SKM-1 (cell line): ENCODE measurements around the gene SLC6A6.
A peak's percentile ranks its signal among the peaks of the same experiment; 100 is the strongest.

Source experiments
- DNase-seq: peaks from one replicate; lab custom pipeline; 2025; ENCODE audit not compliant: unreplicated experiment; lab: John Stamatoyannopoulos, UW

Gene SLC6A6

GRCh38 chr3:14464521-14464920, 62.1 kb downstream of the SLC6A6 start:
- no peak for DNase-seq

- no peak for DNase-seq
Measured at GRCh38 chr3:14465425-14465824, 63.0 kb downstream of the SLC6A6 start.

GRCh38 chr3:14466179-14466903, 63.9 kb downstream of the SLC6A6 start:
- no peak for DNase-seq

GRCh38 chr3:14467814-14468620, 65.6 kb downstream of the SLC6A6 start:
- DNase-seq, result no peak

- no peak for DNase-seq
Measured at GRCh38 chr3:14468621-14468981, 66.2 kb downstream of the SLC6A6 start.

GRCh38 chr3:14470461-14470860, 68.1 kb downstream of the SLC6A6 start:
- DNase-seq, result no peak

- DNase-seq, result no peak
Measured at GRCh38 chr3:14471016-14471415, 68.6 kb downstream of the SLC6A6 start.

- no peak for DNase-seq
Measured at GRCh38 chr3:14471690-14472089, 69.3 kb downstream of the SLC6A6 start.

GRCh38 chr3:14472471-14473351, 70.3 kb downstream of the SLC6A6 start:
- no peak for DNase-seq

- DNase-seq, result no peak
Measured at GRCh38 chr3:14473411-14473891, 71.0 kb downstream of the SLC6A6 start.

GRCh38 chr3:14474363-14475081, 72.1 kb downstream of the SLC6A6 start:
- no peak for DNase-seq

- DNase-seq, result no peak
Measured at GRCh38 chr3:14475621-14476020, 73.2 kb downstream of the SLC6A6 start.

- no peak for DNase-seq
Measured at GRCh38 chr3:14476583-14477265, 74.3 kb downstream of the SLC6A6 start.

GRCh38 chr3:14477311-14477935, 75.0 kb downstream of the SLC6A6 start:
- no peak for DNase-seq

- no peak for DNase-seq
Measured at GRCh38 chr3:14478956-14479550, 76.6 kb downstream of the SLC6A6 start.

GRCh38 chr3:14479591-14479990, 77.2 kb downstream of the SLC6A6 start:
- DNase-seq, result no peak

- DNase-seq, result no peak
Measured at GRCh38 chr3:14480207-14481017, 78.0 kb downstream of the SLC6A6 start.

- peak; percentile 19 for DNase-seq
Measured at GRCh38 chr3:14481018-14481645, 78.7 kb downstream of the SLC6A6 start.
